ENCODE data around the gene ANKRD16. TPM values are rescaled to one million over a fixed set of nuclear protein-coding genes. Genes with fewer than 3 reads are reported as not detected.

ANKRD16 gene
- total RNA-seq (6.7 TPM), polyA plus RNA-seq (ENCODE audit: insufficient read depth, low read depth, low replicate concordance) (7.1 TPM)
- long read RNA-seq, donor 1, partial matches to known transcripts: 0 of 3 reads
- long read RNA-seq, donor 1, other reads (novel, unspliced or antisense): 0 of 3 reads
- long read RNA-seq, donor 2, partial matches to known transcripts: 5 of 7 reads
- long read RNA-seq, donor 2, other reads (novel, unspliced or antisense): 0 of 7 reads
- long read RNA-seq, donor 3, partial matches to known transcripts: 0 of 2 reads
- long read RNA-seq, donor 3, other reads (novel, unspliced or antisense): 0 of 2 reads
- long read RNA-seq, donor 4, partial matches to known transcripts: 0 of 4 reads
- long read RNA-seq, donor 4, other reads (novel, unspliced or antisense): 0 of 4 reads
- long read RNA-seq, donor 5: 0 reads
- long read RNA-seq, donor 6: 0 reads
- long read RNA-seq, donor 7, transcript ANKRD16-202 (7 exons, 1,646 nt): major isoform, 6 of 10 reads
- long read RNA-seq, donor 7, partial matches to known transcripts: 2 of 10 reads
- long read RNA-seq, donor 7, other reads (novel, unspliced or antisense): 1 of 10 reads
- long read RNA-seq, donor 8, partial matches to known transcripts: 0 of 4 reads
- long read RNA-seq, donor 8, other reads (novel, unspliced or antisense): 0 of 4 reads
- long read RNA-seq, donor 9, transcript ANKRD16-202 (7 exons, 1,646 nt): major isoform, 5 of 5 reads
- long read RNA-seq, donor 9, partial matches to known transcripts: 0 of 5 reads
- long read RNA-seq, donor 9, other reads (novel, unspliced or antisense): 0 of 5 reads
- long read RNA-seq, donor 10, partial matches to known transcripts: 0 of 5 reads
- long read RNA-seq, donor 10, other reads (novel, unspliced or antisense): 0 of 5 reads

GRCh38 chr10:5889624-5890451, at the start of gene ANKRD16, which contains the start of gene FBH1:
ANKRD16 (minus strand) TSS chr10:5889893; CDS start chr10:5889354, 539 bp downstream.
FBH1 (plus strand) TSS chr10:5890243; CDS start chr10:5890346, 103 bp downstream.
- no peaks in the 10 kb centered on the region for H3K9me3 ChIP-seq (ENCODE audit: control insufficient read depth in 2 of 3, insufficient read depth in 1 of 3, low read length in 3 of 3)
- DNase-seq: peak; percentile 99 to 100 (median 100)
- intact Hi-C loops (cut with DNase I): no loop called here
- peak within 1 kb of the TSS; percentile 59 to 89 (median 69) for H3K9ac ChIP-seq (ENCODE audit: low read length in 3 of 3)
- H3K36me3 ChIP-seq (ENCODE audit: control insufficient read depth in 2 of 3, insufficient read depth in 3 of 3, low read length in 3 of 3): peaks cover 2 to 4% (median 2%) of the 10 kb centered on the region in 3 donors
- TF ChIP-seq CTCF (IDR thresholded peaks at IDR 0.05; ENCODE audit: borderline replicate concordance, extremely low read depth, insufficient read depth): no peak
- no peak for FAIRE-seq
- peaks cover 5 to 16% (median 5%) of the 10 kb centered on the region in 3 donors for H3K4me1 ChIP-seq (ENCODE audit: control insufficient read depth in 2 of 3, insufficient read depth in 2 of 3, low read depth in 1 of 3, low read length in 3 of 3)
- H3K4me3 ChIP-seq (ENCODE audit: low read length in 3 of 3): peak within 1 kb of the TSS; percentile 76 to 93 (median 79)
- no peaks in the 10 kb centered on the region for H3K27me3 ChIP-seq (ENCODE audit: control insufficient read depth, insufficient read depth, low read length)
- H3K27ac ChIP-seq (ENCODE audit: low read depth in 2 of 2, low read length in 2 of 2): peak within 1 kb of the TSS; percentile 63 to 67

GRCh38 chr10:5938291-5938690, 48.6 kb upstream of the ANKRD16 start:
- H3K9me3 ChIP-seq (ENCODE audit: control insufficient read depth in 2 of 3, insufficient read depth in 1 of 3, low read length in 3 of 3): no peaks in the 10 kb centered on the region
- H3K4me3 ChIP-seq (ENCODE audit: low read length in 3 of 3): no peak overlapping the region
- TF ChIP-seq CTCF (IDR thresholded peaks at IDR 0.05; ENCODE audit: borderline replicate concordance, extremely low read depth, insufficient read depth): no peak
- H3K9ac ChIP-seq (ENCODE audit: low read length in 3 of 3): no peak overlapping the region
- H3K4me1 ChIP-seq (ENCODE audit: control insufficient read depth in 2 of 3, insufficient read depth in 2 of 3, low read depth in 1 of 3, low read length in 3 of 3): peaks cover 0 to 3% (median under 1%) of the 10 kb centered on the region in 3 donors
- FAIRE-seq: no peak
- no peak overlapping the region for H3K27ac ChIP-seq (ENCODE audit: low read depth in 2 of 2, low read length in 2 of 2)
- H3K36me3 ChIP-seq (ENCODE audit: control insufficient read depth in 2 of 3, insufficient read depth in 3 of 3, low read length in 3 of 3): peaks cover 3 to 33% (median 24%) of the 10 kb centered on the region in 3 donors
- intact Hi-C loops (cut with DNase I): no loop called here
- DNase-seq: no peak
- no peaks in the 10 kb centered on the region for H3K27me3 ChIP-seq (ENCODE audit: control insufficient read depth, insufficient read depth, low read length)

- H3K4me3 ChIP-seq (ENCODE audit: low read length in 3 of 3): no peak overlapping the region
- H3K4me1 ChIP-seq (ENCODE audit: control insufficient read depth in 2 of 3, insufficient read depth in 2 of 3, low read depth in 1 of 3, low read length in 3 of 3): no peaks in the 10 kb centered on the region
- H3K27me3 ChIP-seq (ENCODE audit: control insufficient read depth, insufficient read depth, low read length): no peaks in the 10 kb centered on the region
- H3K36me3 ChIP-seq (ENCODE audit: control insufficient read depth in 2 of 3, insufficient read depth in 3 of 3, low read length in 3 of 3): peaks cover 3 to 43% (median 24%) of the 10 kb centered on the region in 3 donors
- no peak overlapping the region for H3K27ac ChIP-seq (ENCODE audit: low read depth in 2 of 2, low read length in 2 of 2)
- TF ChIP-seq CTCF (IDR thresholded peaks at IDR 0.05; ENCODE audit: borderline replicate concordance, extremely low read depth, insufficient read depth): no peak
- intact Hi-C loops (cut with DNase I): no loop called here
- FAIRE-seq (no peak), DNase-seq (no peak)
- H3K9me3 ChIP-seq (ENCODE audit: control insufficient read depth in 2 of 3, insufficient read depth in 1 of 3, low read length in 3 of 3): no peaks in the 10 kb centered on the region
- no peak overlapping the region for H3K9ac ChIP-seq (ENCODE audit: low read length in 3 of 3)
Measured at GRCh38 chr10:5937016-5937415, 47.3 kb upstream of the ANKRD16 start.

Data from kidney (tissue), 22 donors.